PC-3 (cell line): ENCODE measurements around the gene OPTN.
A peak's percentile ranks its signal among the peaks of the same experiment; 100 is the strongest.

ENCODE experiments used
- CTCF ChIP-seq: fragments of 300-600 bp; sonication (generic); conservative IDR thresholded peaks from 2 replicates; pipeline ENCODE4 v1.5.1; 2017; ENCODE audit warnings: antibody characterized with exemption, low read depth, mild to moderate bottlenecking, low read length
- EZH2phosphoT487 ChIP-seq: fragments of 300-600 bp; sonication (generic); IDR thresholded peaks from 2 replicates; pipeline ENCODE4 v1.6.1; 2018; ENCODE audit warnings: mild to moderate bottlenecking, antibody characterized with exemption, low read length, borderline replicate concordance

GRCh38 chr10:13160934-13161856 lies 61.2 kb downstream of the OPTN start, which contains the start of gene MCM10:
- TF ChIP-seq CTCF (peak; percentile 65), EZH2phosphoT487 (no peak)
